Pulmonary artery endothelial cell (primary cell): ENCODE measurements around the gene TSR3. TPM values are rescaled to one million over a fixed set of nuclear protein-coding genes. Genes with fewer than 3 reads are reported as not detected.

ENCODE experiments used
- DNase-seq: peaks from one replicate; pipeline ENCODE4 v3.0.0-alpha.2; 2011; ENCODE audit warnings: low read depth, low spot score
- total RNA-seq: library from RNA; depleted of rRNA; stranded (reverse); fragments of >200 nt; gene quantifications from 2 replicates; pipeline ENCODE4 v1.2.3, GENCODE V29; 2014

TSR3 gene
- total RNA-seq, 1 donor from 2014 or later: 93.8 TPM

DNA sequence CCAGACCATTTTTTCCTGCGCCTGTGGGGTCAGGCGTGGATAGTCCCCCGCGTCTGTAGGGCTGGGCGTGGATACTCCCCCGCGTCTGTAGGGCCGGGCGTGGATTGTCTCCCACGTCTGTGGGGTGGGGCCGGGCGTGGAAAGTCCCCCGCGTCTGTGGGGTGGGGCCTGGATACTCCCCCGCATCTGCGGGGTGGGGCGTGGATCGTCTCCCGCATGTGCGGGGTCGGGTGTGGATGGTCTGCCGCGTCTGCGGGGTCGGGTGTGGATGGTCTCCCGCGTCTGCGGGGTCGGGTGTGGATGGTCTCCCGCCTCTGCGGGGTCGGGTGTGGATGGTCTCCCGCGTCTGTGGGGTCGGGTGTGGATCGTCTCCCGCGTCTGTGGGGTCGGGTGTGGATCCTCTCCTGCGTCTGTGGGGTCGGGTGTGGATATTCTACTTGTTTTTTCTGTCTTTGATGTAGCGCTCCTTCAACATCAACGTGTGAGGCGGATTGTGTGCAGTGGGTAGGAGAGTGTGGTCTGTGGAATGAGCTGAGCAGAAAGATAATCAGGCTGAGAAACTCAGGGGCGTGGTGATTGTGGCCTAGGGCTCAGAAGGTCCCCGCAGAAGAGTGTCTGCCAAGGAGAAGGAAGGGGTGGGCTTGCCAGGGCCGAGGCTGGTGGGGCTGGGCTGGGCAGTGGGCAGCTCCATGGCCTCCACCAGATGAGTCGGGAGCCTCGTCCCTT, 3.3 kb upstream of the TSR3 start:
- DNase-seq: no peak

DNA sequence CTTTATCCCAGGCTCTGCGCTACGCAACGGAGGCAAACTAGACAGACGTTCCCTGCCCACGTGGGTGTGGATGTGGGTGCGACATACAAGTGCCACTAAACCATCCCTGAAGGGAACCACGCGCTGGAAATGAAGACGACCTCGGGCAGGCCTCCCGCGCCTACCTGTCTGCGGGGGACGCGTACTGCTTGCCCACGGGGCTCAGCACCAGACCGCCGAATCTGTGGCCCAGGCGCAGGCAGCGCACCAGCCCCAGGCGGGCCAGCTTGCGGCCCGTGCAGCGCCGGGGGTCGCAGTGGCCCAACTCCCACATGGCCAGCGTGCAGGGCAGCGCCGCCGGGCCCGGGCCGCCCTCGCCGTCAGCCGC, 480 bp downstream of the TSR3 start:
- no peak for DNase-seq

DNA sequence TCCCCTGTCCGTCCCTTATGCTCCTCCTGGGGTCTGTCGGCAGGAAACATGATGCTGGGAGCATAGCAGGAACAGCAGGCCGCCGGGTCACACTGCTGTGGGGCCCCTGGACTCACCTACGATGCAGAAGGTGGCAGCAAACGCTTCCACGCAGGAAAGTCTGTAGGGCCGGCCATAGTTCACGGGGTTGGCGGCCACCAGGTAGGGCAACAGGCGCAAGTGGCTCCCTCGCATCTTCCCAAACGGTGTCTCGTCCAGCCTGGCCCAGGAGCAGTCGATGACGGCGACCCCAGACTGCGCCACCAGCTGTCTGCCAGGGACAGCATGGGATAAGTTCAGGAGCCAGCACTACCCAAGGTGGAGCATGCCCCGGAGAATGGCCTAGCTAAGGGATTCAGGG, 987 bp downstream of the TSR3 start:
- DNase-seq: no peak

DNA sequence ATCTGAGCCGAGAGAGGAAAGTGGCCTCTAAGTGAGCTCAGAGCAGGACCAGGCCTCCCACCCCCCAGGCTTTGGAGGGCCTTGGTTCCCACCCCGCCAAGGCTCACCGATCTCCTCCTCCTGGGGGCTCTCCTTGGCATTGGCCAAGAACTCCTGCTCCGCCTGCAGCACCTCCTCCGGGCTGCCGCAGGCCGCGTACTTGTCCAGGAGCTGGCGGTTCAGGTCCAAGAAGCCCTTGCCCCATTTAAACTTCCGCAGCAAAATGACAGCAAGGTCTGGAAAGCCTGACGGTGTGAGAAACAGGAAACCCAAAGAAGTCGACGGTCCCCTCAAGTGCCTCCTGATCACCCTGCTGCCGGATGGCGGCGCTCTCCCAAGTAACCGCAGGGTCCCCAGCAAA, 1.7 kb downstream of the TSR3 start:
- DNase-seq: no peak

DNA sequence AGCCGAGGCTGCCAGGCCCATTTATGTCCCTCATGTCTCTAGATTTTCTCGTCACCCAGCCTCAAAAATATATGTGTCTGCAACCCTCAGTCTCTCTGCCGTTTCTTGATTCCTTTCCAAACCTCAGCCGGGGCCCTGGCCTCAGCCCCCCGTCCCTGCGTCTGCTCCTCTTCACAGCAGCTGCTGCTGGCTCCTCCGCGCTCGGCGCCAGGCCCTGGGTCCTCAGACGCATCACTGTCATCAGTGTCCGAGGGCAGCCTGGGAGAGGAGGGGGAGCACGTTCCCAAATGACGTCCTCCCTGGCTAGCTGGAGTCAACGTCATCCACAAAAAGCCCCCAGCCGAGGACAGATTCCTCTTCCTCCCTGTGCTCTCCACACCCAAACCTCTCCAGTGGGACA, 2.3 kb downstream of the TSR3 start:
- DNase-seq: no peak

DNA sequence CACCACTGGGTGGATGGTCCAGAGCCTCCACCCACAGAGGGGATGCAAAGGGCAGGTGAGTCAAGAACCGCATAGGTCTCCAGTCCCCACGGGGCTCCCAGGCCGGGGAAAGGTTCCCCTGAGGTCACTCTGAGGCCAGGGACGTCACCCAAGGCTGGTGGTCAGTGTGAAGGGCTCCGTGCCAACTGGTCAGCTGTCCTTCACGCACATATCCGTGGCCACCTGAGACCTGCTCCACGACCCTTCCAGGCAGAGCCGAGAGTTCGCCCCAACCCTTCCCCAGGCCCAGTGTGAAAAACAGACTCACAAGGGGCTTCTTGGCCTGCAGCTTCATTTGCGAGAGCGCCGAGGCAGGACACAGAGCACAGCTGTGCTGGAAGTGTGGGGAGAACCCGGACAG, 2.8 kb downstream of the TSR3 start:
- DNase-seq: no peak

DNA sequence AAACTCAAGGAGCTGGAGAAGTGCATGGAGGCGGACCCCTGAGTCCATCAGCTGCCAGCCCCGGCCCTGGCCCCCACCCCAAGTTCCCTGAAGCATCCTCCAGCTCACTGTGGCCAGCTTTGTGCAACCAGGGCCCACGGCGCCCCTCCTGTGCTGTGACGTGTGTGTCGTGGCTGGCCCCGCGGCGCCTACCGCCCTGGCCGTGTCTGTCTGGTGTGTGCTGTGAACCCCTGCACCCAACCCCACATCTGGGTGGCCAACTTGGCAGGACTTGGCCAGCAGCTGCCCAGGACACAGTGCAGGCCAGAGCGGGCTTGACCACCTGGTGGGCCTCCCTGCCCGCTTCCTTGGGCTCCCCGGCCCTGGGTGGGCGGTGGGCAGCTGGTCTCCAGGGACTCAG, 3.2 kb downstream of the TSR3 start:
- DNase-seq: no peak

DNA sequence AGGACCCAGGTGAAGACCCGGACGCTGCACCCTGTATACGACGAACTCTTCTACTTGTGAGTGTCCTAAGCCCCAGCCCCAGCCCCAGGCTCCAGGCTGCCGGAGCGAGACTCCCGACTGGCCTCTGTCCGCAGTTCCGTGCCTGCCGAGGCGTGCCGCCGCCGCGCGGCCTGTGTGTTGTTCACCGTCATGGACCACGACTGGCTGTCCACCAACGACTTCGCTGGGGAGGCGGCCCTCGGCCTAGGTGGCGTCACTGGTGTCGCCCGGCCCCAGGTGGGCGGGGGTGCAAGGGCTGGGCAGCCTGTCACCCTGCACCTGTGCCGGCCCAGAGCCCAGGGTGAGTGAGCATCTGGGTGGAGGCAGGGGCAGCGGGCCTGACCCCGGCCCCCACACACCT, 3.7 kb downstream of the TSR3 start:
- DNase-seq: no peak

DNA sequence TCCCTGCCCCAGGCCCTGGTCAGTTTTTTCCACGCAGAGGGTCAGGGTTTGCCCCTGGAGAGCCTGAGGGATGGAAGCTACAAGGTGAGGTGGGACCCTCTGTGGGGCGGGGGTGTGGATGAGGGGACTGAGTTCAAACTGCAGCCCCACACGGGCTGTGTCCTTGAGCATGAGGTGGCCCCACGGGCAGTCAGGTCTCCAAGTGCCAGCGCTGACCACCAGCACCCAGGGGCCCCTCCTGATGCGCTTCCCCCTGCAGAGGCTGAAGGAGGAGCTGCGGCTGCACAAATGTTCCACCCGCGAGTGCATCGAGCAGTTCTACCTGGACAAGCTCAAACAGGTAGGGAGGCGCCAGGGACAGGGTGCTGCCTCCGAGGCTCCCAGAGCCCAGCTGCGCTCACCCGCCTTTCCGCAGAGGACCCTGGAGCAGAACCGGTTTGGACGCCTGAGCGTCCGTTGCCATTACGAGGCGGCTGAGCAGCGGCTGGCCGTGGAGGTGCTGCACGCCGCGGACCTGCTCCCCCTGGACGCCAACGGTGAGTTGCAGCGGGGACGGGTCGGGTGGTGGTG, 4.3 kb downstream of the TSR3 start:
- no peak for DNase-seq

DNA sequence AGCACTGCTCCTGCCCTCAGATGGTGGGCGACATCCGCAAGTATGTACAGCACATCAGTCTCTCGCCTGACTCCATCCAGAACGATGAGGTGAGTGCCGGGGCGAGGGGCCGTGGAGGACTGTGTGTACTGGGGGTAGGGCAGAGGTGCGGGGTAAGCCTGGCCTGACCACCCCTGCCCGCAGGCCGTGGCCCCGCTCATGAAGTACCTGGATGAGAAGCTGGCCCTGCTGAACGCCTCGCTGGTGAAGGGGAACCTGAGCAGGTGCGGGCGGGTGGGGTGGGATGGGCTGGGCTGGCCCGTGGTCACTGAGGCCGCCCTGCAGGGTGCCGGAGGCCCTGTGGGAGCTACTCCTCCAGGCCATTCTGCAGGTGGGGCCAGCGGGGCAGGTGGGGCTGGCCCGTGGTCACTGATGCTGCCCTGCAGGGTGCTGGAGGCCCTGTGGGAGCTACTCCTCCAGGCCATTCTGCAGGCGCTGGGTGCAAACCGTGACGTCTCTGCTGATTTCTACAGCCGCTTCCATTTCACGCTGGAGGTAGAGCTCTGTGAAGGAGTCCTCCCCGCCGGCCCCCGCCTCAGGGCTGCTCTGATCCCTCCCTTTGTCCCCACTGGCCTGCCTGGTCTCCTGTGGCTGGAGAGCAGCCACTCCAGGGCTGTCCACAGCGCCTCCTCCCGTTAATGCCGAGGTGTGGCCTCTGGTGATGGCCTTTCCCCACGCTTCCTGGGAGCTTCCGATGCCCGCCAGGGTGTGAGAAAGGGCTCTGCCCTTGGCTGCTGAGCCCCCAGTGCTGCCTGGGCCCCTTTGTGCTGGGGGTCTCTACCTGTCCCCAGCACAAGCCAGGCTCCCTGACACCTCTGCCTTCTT, 5.0 kb downstream of the TSR3 start:
- no peak for DNase-seq

DNA sequence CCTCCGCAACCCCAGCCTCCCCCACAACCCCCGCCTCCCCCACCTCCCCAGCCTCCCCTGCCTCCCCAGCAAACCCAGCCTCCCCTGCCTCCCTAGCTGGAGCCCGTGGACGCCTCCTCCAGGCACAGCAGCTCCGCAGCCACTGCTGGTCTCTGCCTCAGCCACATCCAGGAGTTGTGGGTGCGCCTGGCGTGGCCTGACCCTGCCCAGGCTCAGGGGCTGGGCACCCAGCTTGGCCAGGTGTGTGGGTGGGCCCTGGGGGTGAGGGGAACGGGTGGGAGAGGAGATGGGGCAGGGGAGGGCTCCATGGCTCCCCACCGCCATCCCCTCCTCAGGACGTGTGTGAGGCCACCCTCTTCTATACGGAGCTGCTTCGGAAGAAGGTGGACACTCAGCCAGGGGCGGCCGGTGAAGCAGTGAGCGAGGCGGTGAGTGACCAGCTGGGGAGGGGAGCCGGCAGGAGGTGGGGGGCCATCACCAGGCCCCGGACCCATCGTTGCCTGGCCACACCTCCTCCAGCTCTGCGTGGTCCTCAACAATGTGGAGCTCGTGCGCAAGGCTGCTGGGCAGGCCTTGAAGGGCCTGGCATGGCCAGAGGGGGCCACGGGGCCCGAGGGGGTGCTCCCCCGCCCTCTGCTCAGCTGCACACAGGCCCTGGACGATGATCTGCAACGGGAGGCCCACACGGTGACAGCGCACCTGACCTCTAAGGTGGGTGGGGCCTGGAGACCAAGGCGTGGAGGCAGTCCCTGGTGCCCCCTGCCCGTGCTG, 5.8 kb downstream of the TSR3 start:
- DNase-seq: no peak

DNA sequence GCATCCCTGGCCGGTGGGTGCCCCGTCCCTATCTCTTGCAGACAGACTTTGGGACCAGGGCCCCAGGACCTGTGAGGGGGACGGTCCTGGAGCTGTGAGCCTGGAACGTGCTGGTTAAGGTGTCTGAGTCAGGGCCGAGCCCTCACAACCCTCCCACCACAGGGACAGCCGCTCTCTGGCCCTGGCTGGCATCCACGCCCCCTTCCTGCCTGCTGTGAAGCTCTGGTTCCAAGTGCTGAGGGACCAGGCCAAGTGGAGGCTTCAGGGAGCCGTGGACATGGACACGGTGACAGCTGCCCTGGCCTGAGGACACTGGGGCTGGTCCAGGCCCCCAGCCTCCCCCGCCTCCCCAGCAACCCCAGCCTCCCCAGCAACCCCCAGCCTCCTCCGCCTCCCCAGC, 6.6 kb downstream of the TSR3 start:
- DNase-seq: no peak

DNA sequence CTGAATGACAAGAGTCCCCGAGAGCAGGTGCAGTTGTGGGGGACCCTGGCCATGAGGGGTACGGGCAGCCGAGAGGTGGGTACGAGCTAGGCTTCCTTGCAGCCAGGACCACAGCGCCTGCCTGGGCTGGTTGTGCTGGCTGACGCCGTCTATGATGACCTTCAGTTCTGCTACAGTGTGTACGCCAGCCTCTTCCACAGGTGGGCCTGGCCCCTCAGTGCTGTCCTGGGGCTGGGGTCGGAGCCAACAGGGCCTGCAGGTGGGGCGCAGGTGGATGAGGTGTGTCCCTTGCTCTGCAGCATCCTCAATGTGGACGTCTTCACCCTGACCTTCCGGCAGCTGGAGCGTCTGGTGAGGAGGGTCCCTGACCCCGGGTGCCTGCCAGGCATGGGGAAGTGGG, 7.2 kb downstream of the TSR3 start:
- DNase-seq: no peak

DNA sequence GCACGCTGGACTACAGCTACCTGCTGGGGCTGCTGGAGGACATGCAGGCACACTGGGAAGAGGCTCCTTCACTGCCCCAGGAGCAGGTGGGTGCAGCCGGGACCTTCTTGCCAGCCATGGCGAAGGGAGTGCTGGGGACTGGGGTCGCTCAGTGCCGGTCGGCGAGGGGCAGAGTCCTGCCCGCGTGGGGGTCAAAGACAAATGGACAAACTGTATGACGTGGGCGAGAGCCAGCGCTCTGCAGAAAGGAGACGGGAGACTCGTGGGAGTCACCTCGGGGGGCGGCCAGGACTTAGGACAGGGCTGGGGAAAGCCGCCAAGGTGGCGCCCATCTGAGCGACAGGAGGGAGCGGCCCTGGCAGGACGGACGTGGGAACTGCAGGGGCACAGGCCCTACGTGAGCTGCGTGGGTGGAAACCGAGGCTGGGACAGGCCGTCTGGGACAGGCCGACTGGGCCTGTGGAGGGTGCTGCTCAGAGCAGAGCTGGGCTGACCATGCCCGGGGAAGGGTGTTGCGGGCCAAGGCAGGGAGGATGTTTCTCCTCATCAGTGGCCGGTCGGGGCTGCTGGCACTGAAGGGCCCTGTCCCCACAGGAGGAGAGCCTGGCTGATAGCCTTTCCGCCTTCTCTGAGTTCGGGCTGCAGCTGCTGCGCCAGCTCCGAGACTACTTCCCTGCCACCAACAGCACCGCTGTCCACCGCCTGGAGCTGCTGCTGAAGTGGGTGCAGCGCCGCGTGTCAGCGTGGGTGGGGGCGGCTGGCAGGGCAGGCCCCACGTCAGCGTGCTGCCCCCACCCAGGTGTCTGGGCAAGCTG, 8.0 kb downstream of the TSR3 start:
- no peak for DNase-seq

DNA sequence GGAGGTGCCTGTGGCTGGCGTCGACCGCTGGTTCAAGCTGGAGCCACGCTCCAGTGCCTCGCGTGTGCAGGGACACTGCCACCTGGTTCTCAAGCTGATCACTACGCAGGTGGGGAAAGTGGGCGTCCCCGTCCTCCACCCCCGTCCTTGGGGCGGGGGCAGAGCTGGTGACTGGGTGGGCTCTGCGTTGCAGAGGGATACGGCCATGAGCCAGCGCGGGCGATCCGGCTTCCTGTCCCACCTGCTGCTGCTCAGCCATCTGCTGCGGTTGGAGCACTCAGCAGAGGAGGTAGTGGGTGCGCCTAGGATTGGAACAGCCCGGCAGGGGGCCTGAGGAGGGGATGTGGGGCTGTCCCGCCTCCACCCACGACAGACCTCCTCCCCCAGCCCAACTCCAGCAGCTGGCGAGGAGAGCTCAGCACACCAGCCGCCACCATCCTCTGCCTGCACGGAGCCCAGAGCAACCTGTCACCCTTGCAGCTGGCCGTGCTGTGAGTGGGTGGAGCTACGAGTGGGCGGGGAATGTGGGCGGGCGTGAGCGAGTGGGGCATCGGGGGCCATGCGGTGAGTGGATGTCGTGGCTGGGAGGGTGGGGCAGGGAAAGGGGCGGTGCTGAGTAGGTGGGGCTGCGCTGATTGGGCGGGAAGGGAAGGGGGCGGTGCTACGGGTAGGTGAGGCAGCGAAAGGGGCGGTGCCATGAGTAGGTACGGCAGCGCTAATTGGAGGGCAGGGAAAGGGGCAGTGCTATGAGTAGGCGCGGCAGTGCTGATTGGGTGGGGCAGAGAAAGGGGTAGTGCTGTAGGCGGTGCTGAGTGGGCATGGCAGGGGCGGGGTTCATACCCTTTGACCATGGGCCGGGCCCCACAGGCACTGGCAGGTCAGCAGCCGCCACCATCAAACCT, 8.9 kb downstream of the TSR3 start:
- DNase-seq: peak; percentile 66

DNA sequence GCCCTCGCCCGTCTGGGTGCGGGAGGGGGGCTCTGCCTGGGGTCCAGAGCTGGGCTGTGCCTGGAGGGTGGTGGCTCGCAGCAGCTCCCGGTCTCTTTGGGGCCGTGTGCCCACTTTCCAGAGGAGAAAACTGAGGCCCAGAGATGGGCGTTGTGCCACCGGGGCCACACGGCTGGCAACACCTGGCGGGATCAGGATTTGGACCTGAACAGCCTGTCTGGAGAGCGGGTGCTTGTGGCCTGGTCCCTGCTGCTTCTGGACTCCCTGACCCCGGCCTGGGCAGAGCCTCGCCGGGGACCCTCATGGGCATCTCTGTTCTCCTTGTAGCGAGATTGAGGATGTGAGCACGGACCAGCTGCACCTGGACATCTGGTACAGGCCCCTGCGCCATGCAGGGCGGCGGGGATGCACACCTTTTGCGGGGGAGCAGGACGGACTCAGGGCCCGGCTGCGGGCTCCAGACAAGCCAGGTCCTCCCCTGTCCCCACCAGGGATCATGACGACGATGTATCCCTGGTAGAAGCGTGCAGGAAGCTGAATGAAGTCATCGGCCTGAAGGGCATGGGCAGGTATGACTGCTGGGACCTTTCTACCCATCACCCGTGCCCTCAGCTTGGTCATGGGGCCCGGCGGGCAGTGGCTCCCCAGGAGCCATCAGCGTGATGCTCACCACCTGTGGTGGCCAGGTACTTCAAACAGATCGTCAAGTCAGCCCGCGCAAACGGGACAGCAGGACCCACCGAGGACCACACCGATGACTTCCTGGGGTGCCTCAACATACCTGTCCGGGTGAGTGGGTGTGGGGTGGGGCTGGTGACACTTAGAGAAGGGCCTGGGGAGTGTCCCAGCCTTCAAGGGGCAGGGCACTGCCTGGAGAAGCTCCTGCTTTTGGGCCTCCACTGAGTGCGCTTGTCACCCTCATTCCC, 9.9 kb downstream of the TSR3 start:
- DNase-seq: no peak

DNA sequence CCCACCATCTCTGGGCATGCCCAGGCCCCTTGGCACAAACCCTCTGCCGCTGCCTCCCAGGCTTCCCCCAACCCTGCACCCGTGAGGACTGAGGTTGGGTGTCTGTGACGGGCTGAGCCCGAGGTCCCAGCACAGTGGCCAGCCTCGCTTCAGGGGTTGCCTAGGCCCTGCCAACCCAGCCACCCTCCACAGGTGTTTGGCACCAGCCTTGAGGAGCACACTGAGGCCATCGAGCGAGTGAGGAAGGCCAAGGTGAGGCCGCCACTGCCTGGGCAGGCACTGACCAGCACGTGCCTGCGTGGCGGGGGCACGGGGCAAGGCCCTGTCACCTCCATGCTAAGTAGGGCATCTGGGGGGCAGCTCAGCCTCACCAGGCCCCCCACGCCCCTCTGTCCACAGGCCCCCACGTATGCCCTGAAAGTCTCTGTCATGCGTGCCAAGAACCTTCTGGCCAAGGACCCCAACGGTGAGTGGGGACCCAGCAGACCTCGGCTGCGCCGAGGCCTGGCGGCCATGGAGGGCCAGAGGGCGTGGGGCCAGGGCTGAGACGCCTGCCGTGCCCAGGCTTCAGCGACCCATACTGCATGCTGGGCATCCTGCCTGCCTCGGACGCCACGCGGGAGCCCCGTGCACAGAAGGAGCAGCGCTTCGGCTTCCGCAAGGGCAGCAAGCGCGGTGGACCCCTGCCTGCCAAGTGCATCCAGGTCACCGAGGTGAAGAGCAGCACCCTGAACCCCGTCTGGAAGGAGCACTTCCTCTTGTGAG, 10.8 kb downstream of the TSR3 start:
- no peak for DNase-seq
